ENCODE measurements around the gene SLC9A9. TPM values are rescaled to one million over a fixed set of nuclear protein-coding genes. Genes with fewer than 3 reads are reported as not detected.

The SLC9A9 gene
- total RNA-seq, result 3.5 TPM in 2 replicates
- long read RNA-seq, transcript SLC9A9-201 (16 exons, 3,627 nt), result major isoform, 14 of 25 reads
- long read RNA-seq, partial matches to known transcripts, result 4 of 25 reads
- long read RNA-seq, other reads (novel, unspliced or antisense), result 7 of 25 reads

- Mint-ChIP-seq H3K4me3 (ENCODE audit: unreplicated experiment) (peak within 1 kb of the TSS; percentile 89), H3K36me3 (ENCODE audit: unreplicated experiment) (no peaks in the 10 kb centered on the region), H3K4me1 (ENCODE audit: unreplicated experiment) (peaks cover 20% of the 10 kb centered on the region), H3K27me3 (ENCODE audit: unreplicated experiment) (peaks cover 2% of the 10 kb centered on the region), H3K27ac (ENCODE audit: unreplicated experiment) (peak within 1 kb of the TSS; percentile 79), H3K9me3 (ENCODE audit: unreplicated experiment) (no peaks in the 10 kb centered on the region)
- no peak for DNase-seq (ENCODE audit: extremely low spot score, unreplicated experiment)
- TF ChIP-seq CTCF (IDR thresholded peaks at IDR 0.05), result no peak
These were observed at the start of gene SLC9A9 for GRCh38 chr3:143847787-143848631. TSS of gene SLC9A9 (minus strand) at chr3:143848468. CDS start at chr3:143848322, 146 bp downstream.

GRCh38 chr3:143897576-143898295 is 49.5 kb upstream of the SLC9A9 start:
- H3K27ac Mint-ChIP-seq (ENCODE audit: unreplicated experiment), result no peak overlapping the region
- TF ChIP-seq CTCF (IDR thresholded peaks at IDR 0.05), result no peak
- no peak for DNase-seq (ENCODE audit: extremely low spot score, unreplicated experiment)
- no peaks in the 10 kb centered on the region for H3K9me3 Mint-ChIP-seq (ENCODE audit: unreplicated experiment)
- peaks cover 8% of the 10 kb centered on the region for H3K27me3 Mint-ChIP-seq (ENCODE audit: unreplicated experiment)
- no peak overlapping the region for H3K4me3 Mint-ChIP-seq (ENCODE audit: unreplicated experiment)
- no peaks in the 10 kb centered on the region for H3K36me3 Mint-ChIP-seq (ENCODE audit: unreplicated experiment)
- no peaks in the 10 kb centered on the region for H3K4me1 Mint-ChIP-seq (ENCODE audit: unreplicated experiment)

GRCh38 chr3:143896486-143896885 is 48.2 kb upstream of the SLC9A9 start:
- Mint-ChIP-seq H3K27ac (ENCODE audit: unreplicated experiment) (no peak overlapping the region), H3K4me3 (ENCODE audit: unreplicated experiment) (no peak overlapping the region), H3K27me3 (ENCODE audit: unreplicated experiment) (peaks cover 16% of the 10 kb centered on the region), H3K9me3 (ENCODE audit: unreplicated experiment) (no peaks in the 10 kb centered on the region), H3K36me3 (ENCODE audit: unreplicated experiment) (no peaks in the 10 kb centered on the region), H3K4me1 (ENCODE audit: unreplicated experiment) (no peaks in the 10 kb centered on the region)
- no peak for TF ChIP-seq CTCF (IDR thresholded peaks at IDR 0.05)
- no peak for DNase-seq (ENCODE audit: extremely low spot score, unreplicated experiment)

GRCh38 chr3:143895805-143896204 is 47.5 kb upstream of the SLC9A9 start:
- no peak overlapping the region for H3K27ac Mint-ChIP-seq (ENCODE audit: unreplicated experiment)
- peaks cover 17% of the 10 kb centered on the region for H3K27me3 Mint-ChIP-seq (ENCODE audit: unreplicated experiment)
- no peaks in the 10 kb centered on the region for H3K36me3 Mint-ChIP-seq (ENCODE audit: unreplicated experiment)
- no peak overlapping the region for H3K4me3 Mint-ChIP-seq (ENCODE audit: unreplicated experiment)
- no peak for DNase-seq (ENCODE audit: extremely low spot score, unreplicated experiment)
- peak; percentile 56 for TF ChIP-seq CTCF (IDR thresholded peaks at IDR 0.05)
- H3K4me1 Mint-ChIP-seq (ENCODE audit: unreplicated experiment), result no peaks in the 10 kb centered on the region
- H3K9me3 Mint-ChIP-seq (ENCODE audit: unreplicated experiment), result no peaks in the 10 kb centered on the region

- H3K36me3 Mint-ChIP-seq (ENCODE audit: unreplicated experiment), result no peaks in the 10 kb centered on the region
- DNase-seq (ENCODE audit: extremely low spot score, unreplicated experiment), result peak; percentile 49
- no peak for TF ChIP-seq CTCF (IDR thresholded peaks at IDR 0.05)
- no peaks in the 10 kb centered on the region for H3K9me3 Mint-ChIP-seq (ENCODE audit: unreplicated experiment)
- peaks cover 22% of the 10 kb centered on the region for H3K27me3 Mint-ChIP-seq (ENCODE audit: unreplicated experiment)
- H3K4me3 Mint-ChIP-seq (ENCODE audit: unreplicated experiment), result no peak overlapping the region
- H3K27ac Mint-ChIP-seq (ENCODE audit: unreplicated experiment), result no peak overlapping the region
- no peaks in the 10 kb centered on the region for H3K4me1 Mint-ChIP-seq (ENCODE audit: unreplicated experiment)
These were observed 40.6 kb upstream of the SLC9A9 start for GRCh38 chr3:143888846-143889245.

Measured in osteocyte (in vitro differentiated cells).